Sigmoid colon (tissue), 4 donors: Measurements from ENCODE around the gene LTBP3.

Source experiments
- CTCF ChIP-seq, 4 experiments: fragments of 450-650 bp in 3 of 4; fragments of 200-600 bp in 1 of 4; IDR thresholded peaks; one replicate each; pipeline ENCODE4 v1.5.1; 2016 to 2019; ENCODE audit warnings: antibody characterized with exemption in 4 of 4, mild to moderate bottlenecking in 3 of 4, moderate library complexity in 2 of 4
- EP300 ChIP-seq, 4 donors: sonication (generic); formaldehyde crosslinking; IDR thresholded peaks; one replicate each; pipeline ENCODE4 v1.6.1; 2017; ENCODE audit warnings: antibody characterized with exemption in 4 of 4
- POLR2A ChIP-seq, 2 donors: fragments of 450-650 bp; IDR thresholded peaks; one replicate each; pipeline ENCODE4 v1.6.1; 2016; ENCODE audit warnings: antibody characterized with exemption in 2 of 2, mild to moderate bottlenecking in 2 of 2, moderate library complexity in 2 of 2
- POLR2AphosphoS5 ChIP-seq, 4 donors: sonication (generic); formaldehyde crosslinking; IDR thresholded peaks; one replicate each; pipeline ENCODE4 v1.6.1; 2017; ENCODE audit warnings: antibody characterized with exemption in 4 of 4

DNA sequence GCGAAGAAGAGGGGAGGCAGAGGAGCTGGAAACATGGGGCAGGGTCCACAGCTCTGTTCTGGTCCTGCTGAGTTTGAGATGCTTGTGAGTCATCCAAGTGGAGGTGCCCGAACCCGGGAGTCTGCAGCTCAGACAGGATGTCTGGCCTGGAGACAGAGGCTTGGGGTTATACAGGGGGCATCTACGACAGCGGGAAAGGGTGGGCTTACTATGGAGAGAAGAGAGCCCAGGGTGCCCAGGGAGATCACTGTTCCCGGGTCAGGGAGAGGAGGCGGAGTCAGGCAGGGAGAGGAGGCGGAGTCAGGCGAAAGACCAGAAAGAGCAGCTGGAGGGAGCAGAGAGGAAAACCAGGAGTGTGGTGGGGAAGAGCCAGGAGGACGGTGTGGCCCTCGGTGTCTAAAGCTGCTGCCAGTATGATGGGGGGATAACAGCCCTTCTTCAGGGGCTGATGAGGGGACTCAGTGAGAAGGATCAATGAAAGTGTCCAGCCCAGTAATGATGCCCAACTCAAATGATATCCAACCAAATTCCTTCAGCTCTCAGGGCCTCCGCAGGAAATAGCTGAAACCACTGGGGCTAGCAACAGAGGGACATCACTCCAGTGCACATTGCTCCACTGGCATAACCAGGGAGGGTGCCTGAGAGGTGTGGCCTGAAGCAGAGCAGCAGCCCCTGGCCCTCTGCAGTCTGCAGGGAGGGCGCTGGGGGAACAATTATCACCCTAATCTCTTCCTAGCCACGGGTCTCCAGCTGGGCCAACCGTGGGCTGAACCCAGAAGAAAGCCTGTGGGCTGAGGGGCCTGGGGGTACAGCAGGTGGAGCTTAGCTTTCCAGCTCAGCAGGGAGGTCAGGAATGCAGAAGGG is 2.6 kb upstream of the LTBP3 start:
- no peak for TF ChIP-seq CTCF (IDR thresholded peaks at IDR 0.05)
- no peak for TF ChIP-seq POLR2A (IDR thresholded peaks at IDR 0.05)
- TF ChIP-seq EP300 (IDR thresholded peaks at IDR 0.05), result no peak
- peak in 1 of 4 donors; percentile 25 for TF ChIP-seq POLR2AphosphoS5 (IDR thresholded peaks at IDR 0.05)
